A549 (cell line): ENCODE data around the gene STPG2. TPM values are rescaled to one million over a fixed set of nuclear protein-coding genes. Genes with fewer than 3 reads are reported as not detected.

ENCODE experiments used
- ATAC-seq, 2 experiments: fragments of 200-7000 bp in 1 of 2; fragments of >200 bp in 1 of 2; cut with Nextera tagmentation in 1 of 2; cut with Tn5 transposase in 1 of 2; 3 replicates each; pipeline versions ENCODE4 v1.8.0 to v1.9.1; 2018 to 2020; ENCODE audit warnings: mild to moderate bottlenecking in 1 of 2, moderate library complexity in 1 of 2
- CTCF ChIA-PET: fragments of 300-600 bp; sonication (Branson Sonifier 250); formaldehyde crosslinking; extraction: SDS; loops from one replicate; lab custom pipeline; 2021; ENCODE audit warnings: antibody characterized with exemption, inconsistent platforms; lab: Yijun Ruan, JAX
- POLR2A ChIA-PET: fragments of 350-600 bp; formaldehyde crosslinking; extraction: SDS; loops from one replicate; lab custom pipeline; 2021; ENCODE audit warnings: antibody characterized with exemption, inconsistent platforms; lab: Yijun Ruan, JAX
- DNase-seq, 2 experiments: peaks; one replicate each; pipeline versions ENCODE4 v3.0.0 to v3.0.0-alpha.2; 2011 to 2016; ENCODE audit warnings: low read depth in 1 of 2, low spot score in 1 of 2
- FAIRE-seq: peaks from 2 replicates; lab custom pipeline; 2011; peaks lifted over from hg19 to GRCh38; lab: Jason Lieb, UNC
- H3K27ac ChIP-seq, 2 experiments: fragments of >200 bp; sonication (Bioruptor Twin); formaldehyde crosslinking; 3 replicates each; pipeline ENCODE4 v1.5.1; 2016 to 2017
- H3K4me1 ChIP-seq: fragments of >200 bp; sonication (Bioruptor Twin); formaldehyde crosslinking; 3 replicates; pipeline ENCODE4 v1.6.1; 2016
- H3K4me2 ChIP-seq: fragments of >200 bp; sonication (Bioruptor Twin); formaldehyde crosslinking; 3 replicates; pipeline ENCODE4 v1.6.1; 2016
- H3K4me3 ChIP-seq: fragments of >200 bp; sonication (Bioruptor Twin); formaldehyde crosslinking; 3 replicates; pipeline ENCODE4 v1.5.1; 2016
- H3K9me3 ChIP-seq: fragments of >200 bp; sonication (Bioruptor Twin); formaldehyde crosslinking; 3 replicates; pipeline ENCODE4 v1.6.1; 2016
- BHLHE40 ChIP-seq: IDR thresholded peaks from 2 replicates; pipeline ENCODE4 v1.6.1; 2012; ENCODE audit warnings: low read depth, low read length, inconsistent platforms
- CBX2 ChIP-seq: fragments of 200-600 bp; sonication (generic); IDR thresholded peaks from 2 replicates; pipeline ENCODE4 v1.6.1; 2016; ENCODE audit warnings: low read depth, mild to moderate bottlenecking, borderline replicate concordance
- CBX8 ChIP-seq: fragments of 200-600 bp; sonication (generic); IDR thresholded peaks from 2 replicates; pipeline ENCODE4 v1.6.1; 2016
- CHD2 ChIP-seq: fragments of 150-350 bp; IDR thresholded peaks from 2 replicates; pipeline ENCODE4 v1.6.1; 2014; ENCODE audit warnings: low read length; ENCODE audit not compliant: partially characterized antibody
- ESRRA ChIP-seq: fragments of 150-350 bp; IDR thresholded peaks from 2 replicates; pipeline ENCODE4 v1.6.1; 2014; ENCODE audit warnings: mild to moderate bottlenecking, low read length, borderline replicate concordance
- GATA3 ChIP-seq: IDR thresholded peaks from 2 replicates; pipeline ENCODE4 v1.6.1; 2012; ENCODE audit warnings: borderline replicate concordance
- HES2 ChIP-seq: fragments of >200 bp; sonication (Bioruptor Twin); formaldehyde crosslinking; IDR thresholded peaks from 2 replicates; pipeline ENCODE4 v1.6.1; 2016
- HMGXB4 ChIP-seq: fragments of 250-450 bp; sonication (Bioruptor Pico); IDR thresholded peaks from 2 replicates; pipeline ENCODE4 v1.5.0; 2021; ENCODE audit warnings: mild to moderate bottlenecking, moderate library complexity, borderline replicate concordance
- HOXA7 ChIP-seq: fragments of 250-450 bp; sonication (Bioruptor Pico); IDR thresholded peaks from 2 replicates; pipeline ENCODE4 v1.5.0; 2020; ENCODE audit warnings: mild to moderate bottlenecking, moderate library complexity
- HOXB13 ChIP-seq: fragments of 250-450 bp; sonication (Bioruptor Pico); IDR thresholded peaks from 2 replicates; pipeline ENCODE4 v1.5.0; 2020; ENCODE audit warnings: low read depth, mild to moderate bottlenecking, moderate library complexity
- HOXB5 ChIP-seq: fragments of 250-450 bp; sonication (Bioruptor Pico); IDR thresholded peaks from 2 replicates; pipeline ENCODE4 v1.5.0; 2020; ENCODE audit warnings: mild to moderate bottlenecking, moderate library complexity
- JUN ChIP-seq, 2 experiments: fragments of >200 bp; sonication (Bioruptor Twin); formaldehyde crosslinking; IDR thresholded peaks; 2 replicates in 1 of 2; 3 replicates in 1 of 2; pipeline ENCODE4 v1.6.1; 2016 to 2017
- JUNB ChIP-seq: fragments of >200 bp; sonication (Bioruptor Twin); formaldehyde crosslinking; IDR thresholded peaks from 2 replicates; pipeline ENCODE4 v1.6.1; 2016
- KDM5A ChIP-seq: fragments of 200-600 bp; sonication (generic); IDR thresholded peaks from 2 replicates; pipeline ENCODE4 v1.6.1; 2016; ENCODE audit warnings: antibody characterized with exemption, mild to moderate bottlenecking
- MAX ChIP-seq: IDR thresholded peaks from 2 replicates; pipeline ENCODE4 v1.6.1; 2012
- MYC ChIP-seq: IDR thresholded peaks from 2 replicates; pipeline ENCODE4 v1.6.1; 2012; ENCODE audit warnings: mild to moderate bottlenecking, inconsistent platforms, low read length, improper control_type of control experiment, borderline replicate concordance
- NFE2L2 ChIP-seq: fragments of 150-350 bp; conservative IDR thresholded peaks from 2 replicates; pipeline ENCODE4 v1.6.1; 2014; ENCODE audit warnings: low read length
- NR3C1 ChIP-seq: fragments of >200 bp; sonication (Bioruptor Twin); formaldehyde crosslinking; IDR thresholded peaks from 3 replicates; pipeline ENCODE4 v1.6.1; 2017
- POLR2A ChIP-seq: IDR thresholded peaks from 2 replicates; pipeline ENCODE4 v1.6.1; 2012; ENCODE audit warnings: mild to moderate bottlenecking, low read length
- POLR2AphosphoS2 ChIP-seq: conservative IDR thresholded peaks from 2 replicates; pipeline ENCODE4 v1.6.1; 2012; ENCODE audit warnings: low read length, improper control_type of control experiment, inconsistent platforms
- RAD21 ChIP-seq, 2 experiments: fragments of >200 bp in 1 of 2; sonication (Bioruptor Twin) in 1 of 2; formaldehyde crosslinking in 1 of 2; IDR thresholded peaks in 1 of 2; conservative IDR thresholded peaks in 1 of 2; 2 replicates in 1 of 2; 3 replicates in 1 of 2; pipeline ENCODE4 v1.6.1; 2012 to 2018; ENCODE audit warnings: inconsistent platforms in 1 of 2
- RFX5 ChIP-seq: fragments of 450-650 bp; IDR thresholded peaks from 2 replicates; pipeline ENCODE4 v1.7.1; 2014; ENCODE audit warnings: antibody characterized with exemption, mild to moderate bottlenecking, moderate library complexity
- RNF2 ChIP-seq: fragments of 200-600 bp; sonication (generic); IDR thresholded peaks from 2 replicates; pipeline ENCODE4 v1.6.1; 2016; ENCODE audit warnings: low read depth, mild to moderate bottlenecking, antibody characterized with exemption, moderate library complexity, borderline replicate concordance
- SMC3 ChIP-seq: fragments of >200 bp; sonication (Bioruptor Twin); formaldehyde crosslinking; IDR thresholded peaks from 3 replicates; pipeline ENCODE4 v1.6.1; 2018; ENCODE audit warnings: inconsistent platforms
- ZFP36 ChIP-seq: fragments of 450-650 bp; IDR thresholded peaks from 2 replicates; pipeline ENCODE4 v1.6.1; 2014; ENCODE audit warnings: borderline replicate concordance; ENCODE audit not compliant: partially characterized antibody
- ZSCAN20 ChIP-seq: fragments of 250-450 bp; sonication (Bioruptor Pico); IDR thresholded peaks from 2 replicates; pipeline ENCODE4 v1.8.0; 2022; ENCODE audit warnings: mild to moderate bottlenecking, moderate library complexity
- WGBS: methylation state at CpG from one replicate; pipeline ENCODE4 v1.1.6; 2017; ENCODE audit errors: missing lambda C conversion rate; 5-methylcytosine and 5-hydroxymethylcytosine counted together
- polyA plus RNA-seq, 4 experiments: library from polyadenylated mRNA; depleted of rRNA in 3 of 4; stranded (reverse); fragments of >200 nt; fragmentation: RNase III in 1 of 4; extraction: RNeasy Plus Mini Kit Qiagen cat#74134 plus additional on column Dnase treatment in 1 of 4; gene quantifications; 2 replicates in 3 of 4; 3 replicates in 1 of 4; pipeline ENCODE4 v1.2.3, GENCODE V29; 2011 to 2017

Gene STPG2
- polyA plus RNA-seq, 2 of the 4 experiments (the other 2 are of a cell fraction), result 0.05 TPM; not detected in 1

GRCh38 chr4:97879942-97880341 lies 263.3 kb downstream of the STPG2 start:
- H3K4me2 ChIP-seq, result no peak overlapping the region
- H3K4me3 ChIP-seq, result no peak overlapping the region
- no peaks in the 10 kb centered on the region for H3K4me1 ChIP-seq
- no peaks in the 10 kb centered on the region for H3K9me3 ChIP-seq
- FAIRE-seq (no peak), ATAC-seq (no peak), DNase-seq (no peak)
- 24% methylated on average over 2 of the region's 2 CpGs for WGBS
- TF ChIP-seq MAX, result no peak
- no peak for TF ChIP-seq POLR2A
- TF ChIP-seq HOXA7 (CRISPR knock-in tag), result no peak
- TF ChIP-seq POLR2AphosphoS2, result no peak
- TF ChIP-seq NR3C1, result no peak
- TF ChIP-seq JUNB, result no peak
- no peak for TF ChIP-seq CBX2
- TF ChIP-seq ESRRA, result no peak
- TF ChIP-seq NFE2L2, result no peak
- TF ChIP-seq ZFP36, result no peak
- no peak for TF ChIP-seq KDM5A
- no peak for TF ChIP-seq SMC3
- no peak for TF ChIP-seq HOXB5 (CRISPR knock-in tag)
- ChIA-PET CTCF (no interaction called here), POLR2A (no interaction called here)
- H3K27ac ChIP-seq, result no peak overlapping the region

GRCh38 chr4:97868097-97868496 lies 275.2 kb downstream of the STPG2 start:
- ChIA-PET CTCF (no interaction called here), POLR2A (no interaction called here)
- Histone ChIP-seq H3K4me3 (no peak overlapping the region), H3K4me1 (no peaks in the 10 kb centered on the region), H3K4me2 (no peak overlapping the region), H3K27ac (no peak overlapping the region), H3K9me3 (no peaks in the 10 kb centered on the region)
- TF ChIP-seq RNF2, result no peak
- no peak for TF ChIP-seq JUNB
- DNase-seq, result no peak
- 32% methylated on average over 4 of the region's 4 CpGs for WGBS
- ATAC-seq, result no peak
- FAIRE-seq, result no peak

- 0% methylated on average over 1 of the region's 1 CpG for WGBS
- TF ChIP-seq BHLHE40 (no peak), CHD2 (no peak), HMGXB4 (no peak), CBX8 (no peak), HOXB13 (no peak), ZSCAN20 (CRISPR knock-in tag) (no peak), RFX5 (no peak), MYC (no peak), JUN (IDR thresholded peaks at IDR 0.05) (no peak), NR3C1 (no peak), HES2 (no peak), RAD21 (conservative IDR thresholded peaks at IDR 0.05 in 1 of 2, IDR thresholded peaks at IDR 0.05 in 1 of 2) (no peak), GATA3 (no peak), SMC3 (no peak)
- Histone ChIP-seq H3K4me1 (no peaks in the 10 kb centered on the region), H3K9me3 (no peaks in the 10 kb centered on the region), H3K4me2 (no peak overlapping the region), H3K27ac (no peak overlapping the region), H3K4me3 (no peak overlapping the region)
- FAIRE-seq (no peak), DNase-seq (no peak), ATAC-seq (no peak)
- ChIA-PET POLR2A (no interaction called here), CTCF (no interaction called here)
Observed at GRCh38 chr4:97867557-97868091, 275.7 kb downstream of the STPG2 start.
